SJSA1 (cell line): ENCODE measurements around the gene SLC36A2. TPM values are rescaled to one million over a fixed set of nuclear protein-coding genes. Genes with fewer than 3 reads are reported as not detected.
"Not testable (repeated sequence)": the region's sequence is repeated elsewhere in the genome, so short reads cannot be mapped to it uniquely, and the experiment has no call there.

ENCODE experiments used
- DNase-seq, 2 experiments: peaks; one replicate each; pipeline ENCODE4 v3.0.0-alpha.2; 2015 to 2020; ENCODE audit warnings: low spot score in 2 of 2, low read depth in 1 of 2
- H3K27ac ChIP-seq: fragments of 250-450 bp; sonication (Bioruptor Pico); 2 replicates; pipeline ENCODE4 v1.5.1; 2020; ENCODE audit warnings: mild to moderate bottlenecking, moderate library complexity
- H3K27me3 ChIP-seq: fragments of 250-450 bp; sonication (Bioruptor Pico); replicated peaks from 2 replicates; pipeline ENCODE4 v1.5.1; 2020; ENCODE audit warnings: mild to moderate bottlenecking, moderate library complexity
- H3K36me3 ChIP-seq: fragments of 250-450 bp; sonication (Bioruptor Pico); 2 replicates; pipeline ENCODE4 v1.5.1; 2020; ENCODE audit warnings: mild to moderate bottlenecking
- H3K4me1 ChIP-seq: fragments of 250-450 bp; sonication (Bioruptor Pico); replicated peaks from 2 replicates; pipeline ENCODE4 v1.6.1; 2021; ENCODE audit warnings: mild to moderate bottlenecking
- H3K4me3 ChIP-seq: fragments of 250-450 bp; sonication (Bioruptor Pico); 2 replicates; pipeline ENCODE4 v1.5.1; 2020; ENCODE audit warnings: mild to moderate bottlenecking
- H3K9me3 ChIP-seq: fragments of 250-450 bp; sonication (Bioruptor Pico); replicated peaks from 2 replicates; pipeline ENCODE4 v1.5.1; 2020; ENCODE audit warnings: mild to moderate bottlenecking
- total RNA-seq: library from RNA; depleted of rRNA; stranded (reverse); fragments of >200 nt; shearing (Covaris generic); gene quantifications from 2 replicates; pipeline ENCODE4 v1.2.3, GENCODE V29; 2014; rRNA removed

SLC36A2 gene
- total RNA-seq, result not detected in 2 replicates

GRCh38 chr5:151347369-151347768, at the start of gene SLC36A2:
SLC36A2 (minus strand) TSS chr5:151347559; CDS start chr5:151347460, 99 bp downstream.
- Histone ChIP-seq H3K27me3 (peaks cover 18% of the 10 kb centered on the region), H3K4me1 (no peaks in the 10 kb centered on the region), H3K27ac (no peak within 1 kb of the TSS), H3K36me3 (no peaks in the 10 kb centered on the region), H3K9me3 (no peaks in the 10 kb centered on the region), H3K4me3 (no peak within 1 kb of the TSS)
- no peak for DNase-seq

GRCh38 chr5:151388960-151389359, 41.6 kb upstream of the SLC36A2 start:
- Histone ChIP-seq H3K36me3 (no peaks in the 10 kb centered on the region), H3K27me3 (0 out of 2 replicates have a peak, but pooled peaks cover 6% of the 10 kb centered on the region)

GRCh38 chr5:151384106-151384505, 36.7 kb upstream of the SLC36A2 start:
- Histone ChIP-seq H3K27me3 (0 out of 2 replicates have a peak, but pooled peaks cover 6% of the 10 kb centered on the region), H3K4me1 (no peaks in the 10 kb centered on the region), H3K27ac (no peak overlapping the region), H3K9me3 (no peaks in the 10 kb centered on the region), H3K4me3 (no peak overlapping the region), H3K36me3 (no peaks in the 10 kb centered on the region)
- no peak for DNase-seq

More at GRCh38 chr5:151388960-151389359, 41.6 kb upstream of the SLC36A2 start:
- Histone ChIP-seq H3K9me3 (no peaks in the 10 kb centered on the region), H3K27ac (no peak overlapping the region), H3K4me1 (no peaks in the 10 kb centered on the region), H3K4me3 (no peak overlapping the region)
- no peak for DNase-seq

- 0 out of 2 replicates have a peak, but pooled peaks cover 5% of the 10 kb centered on the region for H3K27me3 ChIP-seq
- no peaks in the 10 kb centered on the region for H3K9me3 ChIP-seq
- DNase-seq, result no peak
- H3K4me1 ChIP-seq, result no peaks in the 10 kb centered on the region
- no peak overlapping the region for H3K27ac ChIP-seq
- H3K36me3 ChIP-seq, result no peaks in the 10 kb centered on the region
- H3K4me3 ChIP-seq, result no peak overlapping the region
These were observed 35.7 kb upstream of the SLC36A2 start for GRCh38 chr5:151383011-151383410.

- no peak overlapping the region for H3K27ac ChIP-seq
- no peak for DNase-seq
- no peaks in the 10 kb centered on the region for H3K4me1 ChIP-seq
- H3K36me3 ChIP-seq, result no peaks in the 10 kb centered on the region
- no peaks in the 10 kb centered on the region for H3K9me3 ChIP-seq
- no peak overlapping the region for H3K4me3 ChIP-seq
- 0 out of 2 replicates have a peak, but pooled peaks cover under 1% of the 10 kb centered on the region for H3K27me3 ChIP-seq
These were observed 35.2 kb upstream of the SLC36A2 start for GRCh38 chr5:151382576-151382975.

GRCh38 chr5:151381899-151382298, 34.5 kb upstream of the SLC36A2 start:
- Histone ChIP-seq H3K4me1 (no peaks in the 10 kb centered on the region), H3K36me3 (no peaks in the 10 kb centered on the region), H3K9me3 (no peaks in the 10 kb centered on the region), H3K27me3 (no peaks in the 10 kb centered on the region), H3K4me3 (no peak overlapping the region), H3K27ac (no peak overlapping the region)
- no peak for DNase-seq

- Histone ChIP-seq H3K36me3 (no peaks in the 10 kb centered on the region), H3K27me3 (no peaks in the 10 kb centered on the region), H3K27ac (no peak overlapping the region), H3K4me3 (no peak overlapping the region), H3K4me1 (no peaks in the 10 kb centered on the region), H3K9me3 (no peaks in the 10 kb centered on the region)
- no peak for DNase-seq
These were observed 31.3 kb upstream of the SLC36A2 start for GRCh38 chr5:151378616-151379015.

GRCh38 chr5:151374539-151374938, 27.2 kb upstream of the SLC36A2 start:
- no peak for DNase-seq
- Histone ChIP-seq H3K4me3 (no peak overlapping the region), H3K36me3 (no peaks in the 10 kb centered on the region), H3K27ac (no peak overlapping the region), H3K4me1 (no peaks in the 10 kb centered on the region), H3K9me3 (no peaks in the 10 kb centered on the region), H3K27me3 (peaks cover 3% of the 10 kb centered on the region; the same call in 1 of the 2 replicates)

- not testable (repeated sequence) for H3K27ac ChIP-seq, H3K36me3 ChIP-seq, H3K4me3 ChIP-seq, DNase-seq, H3K27me3 ChIP-seq, H3K4me1 ChIP-seq
- peaks cover 14% of the 10 kb centered on the region; the same call in 1 of the 2 replicates for H3K9me3 ChIP-seq
These were observed 19.7 kb upstream of the SLC36A2 start for GRCh38 chr5:151367038-151367437.

- no peaks in the 10 kb centered on the region for H3K27me3 ChIP-seq
- no peak overlapping the region for H3K4me3 ChIP-seq
- H3K36me3 ChIP-seq, result no peaks in the 10 kb centered on the region
- DNase-seq, result no peak
- no peaks in the 10 kb centered on the region for H3K4me1 ChIP-seq
- no peak overlapping the region for H3K27ac ChIP-seq
- H3K9me3 ChIP-seq, result peaks cover 14% of the 10 kb centered on the region; the same call in 1 of the 2 replicates
These were observed 16.3 kb upstream of the SLC36A2 start for GRCh38 chr5:151363673-151364072.

GRCh38 chr5:151362970-151363369, 15.6 kb upstream of the SLC36A2 start:
- Histone ChIP-seq H3K27ac (no peak overlapping the region), H3K27me3 (no peaks in the 10 kb centered on the region), H3K4me3 (no peak overlapping the region), H3K4me1 (no peaks in the 10 kb centered on the region), H3K9me3 (peaks cover 11% of the 10 kb centered on the region; the same call in 1 of the 2 replicates), H3K36me3 (no peaks in the 10 kb centered on the region)
- no peak for DNase-seq

- Histone ChIP-seq H3K4me3 (no peak overlapping the region), H3K36me3 (no peaks in the 10 kb centered on the region), H3K4me1 (no peaks in the 10 kb centered on the region), H3K27ac (no peak overlapping the region), H3K27me3 (no peaks in the 10 kb centered on the region), H3K9me3 (0 out of 2 replicates have a peak, but pooled peaks cover under 1% of the 10 kb centered on the region)
- DNase-seq, result no peak
These were observed 12.0 kb upstream of the SLC36A2 start for GRCh38 chr5:151359391-151359790.

GRCh38 chr5:151357792-151358191, 10.4 kb upstream of the SLC36A2 start:
- H3K4me1 ChIP-seq, result no peaks in the 10 kb centered on the region
- no peak overlapping the region for H3K27ac ChIP-seq
- no peak for DNase-seq
- H3K9me3 ChIP-seq, result no peaks in the 10 kb centered on the region
- 0 out of 2 replicates have a peak, but pooled peaks cover 3% of the 10 kb centered on the region for H3K27me3 ChIP-seq
- no peak overlapping the region for H3K4me3 ChIP-seq
- no peaks in the 10 kb centered on the region for H3K36me3 ChIP-seq

GRCh38 chr5:151357097-151357496, 9.7 kb upstream of the SLC36A2 start:
- no peaks in the 10 kb centered on the region for H3K36me3 ChIP-seq
- H3K27me3 ChIP-seq, result 0 out of 2 replicates have a peak, but pooled peaks cover 3% of the 10 kb centered on the region
- no peak overlapping the region for H3K4me3 ChIP-seq
- no peak for DNase-seq
- H3K27ac ChIP-seq, result no peak overlapping the region
- H3K9me3 ChIP-seq, result no peaks in the 10 kb centered on the region
- no peaks in the 10 kb centered on the region for H3K4me1 ChIP-seq

- no peaks in the 10 kb centered on the region for H3K36me3 ChIP-seq
- no peak overlapping the region for H3K4me3 ChIP-seq
- H3K9me3 ChIP-seq, result no peaks in the 10 kb centered on the region
- DNase-seq, result no peak
- no peaks in the 10 kb centered on the region for H3K4me1 ChIP-seq
- peaks cover 21% of the 10 kb centered on the region for H3K27me3 ChIP-seq
- no peak overlapping the region for H3K27ac ChIP-seq
These were observed 4.3 kb upstream of the SLC36A2 start for GRCh38 chr5:151351671-151352070.
